ENCODE measurements around the gene HAUS6.
"Not testable (repeated sequence)": the region's sequence is repeated elsewhere in the genome, so short reads cannot be mapped to it uniquely, and the experiment has no call there.

Gene HAUS6

DNA sequence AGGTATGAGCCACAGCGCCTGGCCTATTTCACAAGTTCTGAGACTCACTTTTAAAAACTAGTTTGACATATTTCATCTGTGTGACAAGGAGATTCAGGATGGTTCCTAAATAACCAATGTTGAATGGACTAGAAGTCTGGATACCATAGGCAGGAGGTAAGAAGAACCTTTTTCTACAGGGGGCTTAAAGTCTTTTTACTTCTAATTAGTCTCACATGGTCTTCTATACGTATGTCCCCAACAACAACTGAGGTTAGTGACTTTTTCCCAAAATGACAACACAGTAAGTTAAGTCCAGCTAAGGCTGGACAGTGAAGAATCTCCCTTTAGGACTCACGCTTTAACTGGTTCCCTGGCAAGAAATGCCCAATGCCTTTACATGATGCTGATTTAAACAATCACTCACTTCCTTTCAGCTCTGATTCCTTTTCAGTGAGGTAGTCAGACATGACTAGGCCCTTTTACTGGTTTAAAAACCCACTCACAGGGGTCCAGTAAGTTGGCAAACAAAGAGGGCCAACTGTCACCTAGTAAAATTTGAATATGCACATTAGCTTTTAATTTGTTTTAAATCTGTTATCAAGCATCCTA, 12.1 kb upstream of the HAUS6 start:
- H3K36me3 ChIP-seq (ENCODE audit: control insufficient read depth in 1 of 2, insufficient read depth in 2 of 2, low read length in 2 of 2): peaks cover 35 to 56% of the 10 kb centered on the region in 2 donors
- no peak overlapping the region for H3K4me3 ChIP-seq (ENCODE audit: low read depth in 1 of 2, low read length in 2 of 2)
- no peak overlapping the region for H3K27ac ChIP-seq (ENCODE audit: low read length)
- no peaks in the 10 kb centered on the region for H3K9me3 ChIP-seq (ENCODE audit: control insufficient read depth in 1 of 2, low read length in 2 of 2)
- H3K27me3 ChIP-seq (ENCODE audit: low read depth, low read length): no peaks in the 10 kb centered on the region
- no peaks in the 10 kb centered on the region for H3K4me1 ChIP-seq (ENCODE audit: control insufficient read depth in 1 of 2, insufficient read depth in 2 of 2, low read length in 2 of 2)

DNA sequence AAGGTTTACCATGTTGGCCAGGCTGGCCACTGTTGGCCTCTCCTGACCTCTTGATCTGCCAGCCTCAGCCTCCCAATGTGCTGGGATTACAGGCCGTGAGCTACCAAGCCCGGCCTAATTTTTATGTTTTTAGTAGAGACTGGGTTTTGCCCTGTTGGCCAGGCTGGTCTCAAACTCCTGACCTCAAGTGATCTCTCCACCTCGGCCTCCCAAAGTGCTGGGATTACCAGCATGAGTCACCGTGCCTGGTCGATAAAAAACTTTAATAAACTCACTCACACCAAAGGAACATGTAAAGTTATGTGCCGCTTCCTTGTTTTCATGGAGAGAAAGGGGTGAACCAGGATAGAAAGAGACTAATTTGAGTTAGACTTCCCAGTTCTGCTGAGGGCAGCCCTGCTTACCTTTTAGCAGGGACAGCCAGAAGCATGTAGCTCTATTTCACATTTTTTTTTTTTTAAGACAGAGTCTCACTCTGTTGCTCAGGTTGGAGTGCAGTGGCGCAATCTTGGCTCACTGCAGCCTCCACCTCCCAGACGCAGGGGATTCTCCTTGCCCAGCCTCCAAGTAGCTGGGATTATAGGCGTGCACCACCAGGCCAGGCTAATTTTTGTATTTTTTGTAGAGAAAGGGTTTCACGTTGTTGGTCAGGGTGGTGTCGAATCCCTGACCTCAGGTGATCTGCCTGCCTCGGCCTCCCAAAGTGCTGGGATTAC, 11.4 kb upstream of the HAUS6 start:
- Histone ChIP-seq H3K27ac (ENCODE audit: low read length) (no peak overlapping the region), H3K4me1 (ENCODE audit: control insufficient read depth in 1 of 2, insufficient read depth in 2 of 2, low read length in 2 of 2) (no peaks in the 10 kb centered on the region), H3K4me3 (ENCODE audit: low read depth in 1 of 2, low read length in 2 of 2) (no peak overlapping the region), H3K36me3 (ENCODE audit: control insufficient read depth in 1 of 2, insufficient read depth in 2 of 2, low read length in 2 of 2) (peaks cover 29 to 50% of the 10 kb centered on the region in 2 donors), H3K27me3 (ENCODE audit: low read depth, low read length) (no peaks in the 10 kb centered on the region), H3K9me3 (ENCODE audit: control insufficient read depth in 1 of 2, low read length in 2 of 2) (no peaks in the 10 kb centered on the region)

DNA sequence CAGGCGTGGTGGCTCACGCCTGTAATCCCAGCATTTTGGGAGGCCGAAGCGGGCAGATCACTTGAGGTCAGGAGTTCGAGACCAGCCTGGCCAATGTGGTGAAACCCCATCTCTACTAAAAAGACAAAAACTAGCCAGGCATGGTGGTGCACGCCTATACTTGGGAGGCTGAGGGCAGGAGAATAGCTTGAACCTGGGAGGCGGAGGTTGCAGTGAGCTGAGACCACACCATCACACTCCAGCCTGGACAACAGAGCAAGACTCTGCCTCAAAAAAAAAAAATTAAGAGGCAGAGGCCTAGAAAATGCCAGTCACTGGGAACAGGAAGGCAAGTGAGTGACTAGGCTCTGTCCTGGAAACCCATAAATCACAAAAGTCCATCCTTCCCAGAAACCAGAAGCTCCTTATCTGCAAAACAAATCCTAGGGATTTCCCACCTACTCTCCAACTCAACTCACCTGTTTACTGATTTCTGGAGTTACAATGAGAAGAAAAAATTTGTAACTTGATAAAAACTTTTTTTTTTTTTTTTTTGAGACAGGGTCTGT, 10.4 kb upstream of the HAUS6 start:
- not testable (repeated sequence) for H3K9me3 ChIP-seq (ENCODE audit: control insufficient read depth in 1 of 2, low read length in 2 of 2); H3K27ac ChIP-seq (ENCODE audit: low read length); H3K4me3 ChIP-seq (ENCODE audit: low read depth in 1 of 2, low read length in 2 of 2); H3K27me3 ChIP-seq (ENCODE audit: low read depth, low read length); H3K4me1 ChIP-seq (ENCODE audit: control insufficient read depth in 1 of 2, insufficient read depth in 2 of 2, low read length in 2 of 2)
- H3K36me3 ChIP-seq (ENCODE audit: control insufficient read depth in 1 of 2, insufficient read depth in 2 of 2, low read length in 2 of 2): peaks cover 21 to 40% of the 10 kb centered on the region in 2 donors

DNA sequence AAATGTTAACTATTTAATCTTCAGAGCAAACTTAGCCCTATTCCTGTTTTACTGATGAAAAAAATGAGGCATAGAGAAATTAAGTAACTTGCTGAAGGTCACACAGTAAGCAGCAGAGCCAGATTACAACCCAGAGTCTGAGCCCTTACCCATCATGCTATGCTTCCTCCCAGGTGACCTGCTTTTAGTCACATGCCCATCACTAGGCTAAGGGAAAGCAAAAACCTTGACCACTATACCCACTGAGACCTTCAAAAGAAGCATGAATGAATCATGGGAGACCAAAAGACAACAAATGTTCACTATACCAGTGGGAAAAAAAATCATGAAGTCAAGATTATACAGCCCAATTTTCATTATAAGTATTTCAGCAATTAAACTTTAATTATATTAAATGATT, 5.3 kb upstream of the HAUS6 start:
- no peaks in the 10 kb centered on the region for H3K27me3 ChIP-seq (ENCODE audit: low read depth, low read length)
- no peaks in the 10 kb centered on the region for H3K9me3 ChIP-seq (ENCODE audit: control insufficient read depth in 1 of 2, low read length in 2 of 2)
- H3K36me3 ChIP-seq (ENCODE audit: control insufficient read depth in 1 of 2, insufficient read depth in 2 of 2, low read length in 2 of 2): no peaks in the 10 kb centered on the region
- no peaks in the 10 kb centered on the region for H3K4me1 ChIP-seq (ENCODE audit: control insufficient read depth in 1 of 2, insufficient read depth in 2 of 2, low read length in 2 of 2)
- H3K27ac ChIP-seq (ENCODE audit: low read length): no peak overlapping the region
- H3K4me3 ChIP-seq (ENCODE audit: low read depth in 1 of 2, low read length in 2 of 2): no peak overlapping the region

DNA sequence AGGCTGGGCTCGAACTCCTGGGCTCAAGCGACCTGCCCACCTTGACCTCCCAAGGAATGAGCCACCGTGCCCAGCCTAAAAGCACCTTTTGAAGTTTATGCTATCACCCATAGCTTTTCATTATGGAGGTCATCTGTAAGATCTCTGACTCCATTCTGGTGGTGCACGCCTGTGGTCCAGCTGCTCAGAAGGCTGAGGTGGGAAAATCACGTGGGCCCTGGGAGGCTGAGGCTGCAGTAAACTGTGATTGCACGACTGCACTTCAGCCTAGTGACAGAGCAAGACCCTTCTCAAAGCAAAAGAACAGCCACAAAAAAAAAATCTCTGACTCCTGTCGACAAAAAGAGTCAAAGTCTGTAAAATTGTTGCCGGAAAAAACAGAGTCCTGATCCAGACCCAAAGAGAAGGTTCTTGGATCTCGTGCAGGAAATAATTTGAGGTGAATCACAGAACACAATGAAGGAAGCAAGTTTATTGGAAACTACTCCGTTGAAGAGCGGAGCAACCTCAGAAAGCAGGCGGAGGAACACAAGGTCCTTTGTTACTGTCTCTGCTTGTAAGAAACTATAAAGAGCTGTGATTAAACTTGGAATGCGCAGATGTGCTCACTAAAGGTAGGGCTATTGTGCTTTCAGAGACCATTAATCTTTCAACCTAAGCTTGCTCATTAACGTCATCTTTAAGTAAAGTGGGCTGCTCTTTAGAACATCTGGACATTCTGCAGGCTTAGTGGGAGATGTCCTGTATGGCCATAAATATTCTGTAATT, 2.0 kb upstream of the HAUS6 start:
- H3K27me3 ChIP-seq (ENCODE audit: low read depth, low read length): no peaks in the 10 kb centered on the region
- H3K4me1 ChIP-seq (ENCODE audit: control insufficient read depth in 1 of 2, insufficient read depth in 2 of 2, low read length in 2 of 2): peaks cover 0 to 11% of the 10 kb centered on the region in 2 donors
- no peak overlapping the region for H3K4me3 ChIP-seq (ENCODE audit: low read depth in 1 of 2, low read length in 2 of 2)
- no peak overlapping the region for H3K27ac ChIP-seq (ENCODE audit: low read length)
- H3K36me3 ChIP-seq (ENCODE audit: control insufficient read depth in 1 of 2, insufficient read depth in 2 of 2, low read length in 2 of 2): no peaks in the 10 kb centered on the region
- no peaks in the 10 kb centered on the region for H3K9me3 ChIP-seq (ENCODE audit: control insufficient read depth in 1 of 2, low read length in 2 of 2)

DNA sequence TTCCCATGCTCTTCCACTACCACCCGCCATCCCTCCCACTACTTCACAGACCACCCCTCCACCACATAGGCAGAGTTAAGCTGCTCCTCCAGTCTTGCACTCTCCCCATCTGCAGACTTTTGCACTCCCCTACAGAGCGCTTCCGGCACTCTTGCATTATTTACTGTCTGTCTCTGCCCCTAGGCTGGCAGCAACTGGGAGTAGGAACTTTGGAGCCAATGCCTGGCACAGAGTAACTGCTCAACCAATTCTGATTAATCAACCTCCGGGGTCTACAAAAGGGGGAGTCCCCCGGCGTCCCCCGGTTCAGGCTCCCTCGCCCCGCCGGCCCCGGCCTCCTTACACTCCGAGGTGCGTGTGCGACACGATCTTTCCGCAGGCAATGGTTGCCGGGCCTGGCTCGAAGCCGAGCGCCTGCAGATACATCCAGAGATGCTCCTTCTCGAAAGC, 498 bp downstream of the HAUS6 start:
- Histone ChIP-seq H3K4me1 (ENCODE audit: control insufficient read depth in 1 of 2, insufficient read depth in 2 of 2, low read length in 2 of 2) (peaks cover 0 to 11% of the 10 kb centered on the region in 2 donors), H3K27ac (ENCODE audit: low read length) (peak overlapping the region; percentile 45), H3K9me3 (ENCODE audit: control insufficient read depth in 1 of 2, low read length in 2 of 2) (no peaks in the 10 kb centered on the region), H3K36me3 (ENCODE audit: control insufficient read depth in 1 of 2, insufficient read depth in 2 of 2, low read length in 2 of 2) (no peaks in the 10 kb centered on the region), H3K4me3 (ENCODE audit: low read depth in 1 of 2, low read length in 2 of 2) (peak overlapping the region; percentile 92 to 95), H3K27me3 (ENCODE audit: low read depth, low read length) (no peaks in the 10 kb centered on the region)

DNA sequence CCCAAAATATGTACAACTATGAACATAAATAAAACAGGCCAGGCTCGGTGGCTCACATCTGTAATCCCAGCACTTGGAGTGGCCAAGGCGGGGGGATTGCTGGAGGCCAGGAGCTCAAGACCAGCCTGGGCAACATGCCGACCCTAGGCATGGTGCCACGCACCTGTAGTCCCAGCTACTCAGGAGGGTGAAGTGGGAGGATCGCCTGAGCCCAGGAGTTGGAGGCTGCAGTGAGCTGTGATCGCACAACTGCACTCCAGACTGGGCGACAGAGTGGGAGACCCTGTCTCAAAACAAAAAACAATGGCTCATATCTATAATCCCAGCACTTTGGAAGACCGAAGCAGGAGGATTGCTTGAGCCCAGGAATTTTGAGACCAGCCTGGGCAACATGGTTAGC, 1.5 kb downstream of the HAUS6 start:
- peaks cover 0 to 11% of the 10 kb centered on the region in 2 donors for H3K4me1 ChIP-seq (ENCODE audit: control insufficient read depth in 1 of 2, insufficient read depth in 2 of 2, low read length in 2 of 2)
- peak overlapping the region in 1 of 2 donors; percentile 92 for H3K4me3 ChIP-seq (ENCODE audit: low read depth in 1 of 2, low read length in 2 of 2)
- no peaks in the 10 kb centered on the region for H3K9me3 ChIP-seq (ENCODE audit: control insufficient read depth in 1 of 2, low read length in 2 of 2)
- H3K27me3 ChIP-seq (ENCODE audit: low read depth, low read length): no peaks in the 10 kb centered on the region
- H3K36me3 ChIP-seq (ENCODE audit: control insufficient read depth in 1 of 2, insufficient read depth in 2 of 2, low read length in 2 of 2): peaks cover 0 to 1% of the 10 kb centered on the region in 2 donors
- H3K27ac ChIP-seq (ENCODE audit: low read length): no peak overlapping the region

DNA sequence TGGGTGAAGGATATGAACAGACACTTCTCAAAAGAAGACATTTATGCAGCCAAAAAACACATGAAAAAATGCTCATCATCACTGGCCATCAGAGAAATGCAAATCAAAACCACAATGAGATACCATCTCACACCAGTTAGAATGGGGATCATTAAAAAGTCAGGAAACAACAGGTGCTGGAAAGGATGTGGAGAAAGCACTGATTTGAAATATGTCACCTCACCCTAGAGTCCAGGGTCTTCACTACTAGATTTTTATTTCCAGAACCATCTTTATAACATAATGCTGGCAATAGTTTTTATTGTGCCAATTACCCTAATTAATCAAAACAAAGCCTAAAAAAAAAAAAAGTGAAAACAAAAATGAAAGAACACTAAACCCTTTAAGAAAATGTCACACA, 5.3 kb downstream of the HAUS6 start:
- peaks cover 0 to 11% of the 10 kb centered on the region in 2 donors for H3K4me1 ChIP-seq (ENCODE audit: control insufficient read depth in 1 of 2, insufficient read depth in 2 of 2, low read length in 2 of 2)
- H3K4me3 ChIP-seq (ENCODE audit: low read depth in 1 of 2, low read length in 2 of 2); H3K27ac ChIP-seq (ENCODE audit: low read length); H3K27me3 ChIP-seq (ENCODE audit: low read depth, low read length); H3K9me3 ChIP-seq (ENCODE audit: control insufficient read depth in 1 of 2, low read length in 2 of 2): not testable (repeated sequence)
- peaks cover 11 to 19% of the 10 kb centered on the region in 2 donors for H3K36me3 ChIP-seq (ENCODE audit: control insufficient read depth in 1 of 2, insufficient read depth in 2 of 2, low read length in 2 of 2)

DNA sequence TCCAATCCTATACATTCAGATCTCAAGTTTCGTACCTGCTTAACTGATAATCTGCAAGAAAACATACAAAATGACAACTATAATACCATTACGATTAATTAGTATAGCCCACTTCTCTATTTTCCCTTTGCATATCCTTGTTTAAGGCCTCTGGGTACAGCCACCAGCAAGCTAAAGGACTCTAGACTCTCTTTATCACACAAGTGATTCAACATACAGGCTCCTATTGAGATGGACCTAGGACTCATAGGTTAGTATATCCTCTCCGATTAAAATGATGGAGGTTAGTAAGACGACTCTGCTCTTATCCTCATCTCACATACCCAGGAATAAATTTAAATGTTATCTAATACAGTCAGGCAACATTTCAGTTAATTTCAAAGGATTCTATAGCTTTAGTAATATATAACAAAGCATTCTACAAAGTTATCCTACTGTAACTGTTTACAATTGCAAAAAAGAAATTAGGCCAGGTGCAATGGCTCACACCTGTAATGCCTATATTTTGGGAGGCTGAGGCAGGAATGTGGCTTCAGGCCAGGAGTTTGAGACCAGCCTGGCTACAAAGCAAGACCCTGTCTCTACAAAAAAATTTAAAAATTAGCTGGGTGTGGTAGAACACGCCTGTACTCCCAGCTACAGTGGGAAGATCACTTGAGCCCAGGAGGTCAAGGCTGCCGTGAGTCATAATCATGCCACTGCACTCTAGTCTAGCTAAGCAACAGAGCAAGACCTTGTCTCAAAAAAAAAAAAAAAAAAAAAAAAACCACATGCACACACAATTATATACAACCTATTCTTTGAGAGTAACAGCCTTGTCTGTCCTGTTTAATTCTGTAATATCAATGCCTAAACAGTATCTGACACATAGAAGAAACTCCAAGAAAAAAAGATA, 15.4 kb downstream of the HAUS6 start:
- Histone ChIP-seq H3K27me3 (ENCODE audit: low read depth, low read length) (no peaks in the 10 kb centered on the region), H3K4me1 (ENCODE audit: control insufficient read depth in 1 of 2, insufficient read depth in 2 of 2, low read length in 2 of 2) (no peaks in the 10 kb centered on the region), H3K36me3 (ENCODE audit: control insufficient read depth in 1 of 2, insufficient read depth in 2 of 2, low read length in 2 of 2) (peaks cover 22 to 48% of the 10 kb centered on the region in 2 donors), H3K9me3 (ENCODE audit: control insufficient read depth in 1 of 2, low read length in 2 of 2) (no peaks in the 10 kb centered on the region), H3K4me3 (ENCODE audit: low read depth in 1 of 2, low read length in 2 of 2) (no peak overlapping the region), H3K27ac (ENCODE audit: low read length) (no peak overlapping the region)

DNA sequence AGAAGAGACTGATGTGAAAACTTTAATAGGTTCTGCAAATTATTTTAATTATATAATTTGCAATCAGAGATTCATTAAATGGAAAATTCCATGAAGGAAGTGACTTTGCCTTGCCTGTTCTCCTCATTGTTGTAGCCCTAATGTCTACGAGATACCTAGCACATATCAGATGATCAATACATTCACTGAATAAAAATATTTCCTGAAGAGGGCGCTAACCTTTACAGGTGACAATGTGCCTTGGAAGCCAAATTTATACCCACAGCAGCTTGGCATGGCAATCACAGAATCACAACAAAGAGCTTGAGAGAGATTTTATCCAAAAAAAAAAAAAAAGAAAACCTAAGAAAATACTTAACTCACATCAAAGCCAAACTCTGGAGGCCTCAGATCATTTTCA, 17.4 kb downstream of the HAUS6 start:
- Histone ChIP-seq H3K9me3 (ENCODE audit: control insufficient read depth in 1 of 2, low read length in 2 of 2) (no peaks in the 10 kb centered on the region), H3K36me3 (ENCODE audit: control insufficient read depth in 1 of 2, insufficient read depth in 2 of 2, low read length in 2 of 2) (peaks cover 13 to 43% of the 10 kb centered on the region in 2 donors)

More for the DNA sequence above, 17.4 kb downstream of the HAUS6 start:
- no peak overlapping the region for H3K4me3 ChIP-seq (ENCODE audit: low read depth in 1 of 2, low read length in 2 of 2)
- H3K27ac ChIP-seq (ENCODE audit: low read length): no peak overlapping the region
- H3K27me3 ChIP-seq (ENCODE audit: low read depth, low read length): no peaks in the 10 kb centered on the region
- H3K4me1 ChIP-seq (ENCODE audit: control insufficient read depth in 1 of 2, insufficient read depth in 2 of 2, low read length in 2 of 2): no peaks in the 10 kb centered on the region
